HG03457 (cell line): ENCODE measurements around the gene C17orf78.
"Not testable (repeated sequence)": the region's sequence is repeated elsewhere in the genome, so short reads cannot be mapped to it uniquely, and the experiment has no call there.

Experiments used
- ATAC-seq: cut with Tn5 transposase; IDR thresholded peaks from one replicate; pipeline ENCODE4 v1.9.1; 2021; ENCODE audit warnings: moderate number of reproducible peaks; ENCODE audit not compliant: unreplicated experiment

C17orf78 gene

GRCh38 chr17:37375706-37376105 lies at the start of gene C17orf78:
C17orf78 (plus strand) TSS chr17:37375985; CDS start chr17:37376093, 108 bp downstream.
- ATAC-seq: no peak

- no peak for ATAC-seq
Measured at GRCh38 chr17:37327341-37328090, 48.3 kb upstream of the C17orf78 start.

- ATAC-seq: no peak
Measured at GRCh38 chr17:37338847-37339246, 36.9 kb upstream of the C17orf78 start.

- ATAC-seq: no peak
Measured at GRCh38 chr17:37339321-37339720, 36.5 kb upstream of the C17orf78 start.

- no peak for ATAC-seq
Measured at GRCh38 chr17:37340804-37341203, 35.0 kb upstream of the C17orf78 start.

GRCh38 chr17:37342589-37342988 lies 33.2 kb upstream of the C17orf78 start:
- ATAC-seq: no peak

- ATAC-seq: no peak
Measured at GRCh38 chr17:37344519-37344918, 31.3 kb upstream of the C17orf78 start.

GRCh38 chr17:37346863-37347402 lies 28.9 kb upstream of the C17orf78 start:
- ATAC-seq: not testable (repeated sequence)

- ATAC-seq: not testable (repeated sequence)
Measured at GRCh38 chr17:37356796-37357569, 18.8 kb upstream of the C17orf78 start.

GRCh38 chr17:37358098-37358829 lies 17.5 kb upstream of the C17orf78 start:
- ATAC-seq: no peak

- ATAC-seq: peak; percentile 90
Measured at GRCh38 chr17:37358830-37359681, 16.7 kb upstream of the C17orf78 start.

- ATAC-seq: no peak
Measured at GRCh38 chr17:37359682-37360188, 16.1 kb upstream of the C17orf78 start.

GRCh38 chr17:37360632-37361031 lies 15.2 kb upstream of the C17orf78 start:
- ATAC-seq: no peak

- ATAC-seq: no peak
Measured at GRCh38 chr17:37361543-37361942, 14.2 kb upstream of the C17orf78 start.

GRCh38 chr17:37365589-37365988 lies 10.2 kb upstream of the C17orf78 start:
- no peak for ATAC-seq

- ATAC-seq: no peak
Measured at GRCh38 chr17:37368577-37368976, 7.2 kb upstream of the C17orf78 start.

GRCh38 chr17:37373530-37374159 lies 2.1 kb upstream of the C17orf78 start:
- ATAC-seq: no peak

GRCh38 chr17:37382056-37382455 lies 6.3 kb downstream of the C17orf78 start:
- ATAC-seq: no peak

GRCh38 chr17:37384560-37385149 lies 8.9 kb downstream of the C17orf78 start:
- ATAC-seq: no peak
